A172 (cell line): ENCODE results near the gene PRKAR1A. TPM values are rescaled to one million over a fixed set of nuclear protein-coding genes. Genes with fewer than 3 reads are reported as not detected.
"Not testable (repeated sequence)": the region's sequence is repeated elsewhere in the genome, so short reads cannot be mapped to it uniquely, and the experiment has no call there.

Experiments
- DNase-seq: peaks from one replicate; pipeline ENCODE4 v3.0.0-alpha.2; 2015; ENCODE audit warnings: low spot score
- total RNA-seq: library from RNA; depleted of rRNA; stranded (reverse); fragments of >200 nt; shearing (Covaris generic); gene quantifications from 2 replicates; pipeline ENCODE4 v1.2.3, GENCODE V29; 2014

PRKAR1A gene
- total RNA-seq, 1 experiment from 2014 or later: 301 TPM

DNA sequence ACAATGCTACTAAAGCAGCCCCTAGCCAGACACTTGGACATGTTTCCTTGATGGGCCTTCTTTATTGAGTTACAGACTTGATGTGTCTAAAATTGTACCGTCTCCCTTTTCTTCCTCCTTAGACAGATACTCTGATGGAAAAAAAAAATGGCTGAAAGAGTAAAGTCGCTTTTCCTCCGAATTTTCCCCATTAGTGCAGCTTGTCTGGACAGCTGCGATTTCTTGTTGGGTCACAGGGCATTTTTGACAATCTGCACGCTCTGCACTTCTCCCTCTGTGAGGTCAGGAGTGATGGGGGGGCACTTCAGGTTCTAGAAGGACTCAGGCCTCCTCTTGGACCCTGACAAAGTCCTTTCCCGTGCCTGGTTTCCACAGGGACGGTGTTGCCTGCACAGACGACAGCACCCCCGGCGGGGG, 968 bp upstream of the PRKAR1A start:
- DNase-seq: no peak

DNA sequence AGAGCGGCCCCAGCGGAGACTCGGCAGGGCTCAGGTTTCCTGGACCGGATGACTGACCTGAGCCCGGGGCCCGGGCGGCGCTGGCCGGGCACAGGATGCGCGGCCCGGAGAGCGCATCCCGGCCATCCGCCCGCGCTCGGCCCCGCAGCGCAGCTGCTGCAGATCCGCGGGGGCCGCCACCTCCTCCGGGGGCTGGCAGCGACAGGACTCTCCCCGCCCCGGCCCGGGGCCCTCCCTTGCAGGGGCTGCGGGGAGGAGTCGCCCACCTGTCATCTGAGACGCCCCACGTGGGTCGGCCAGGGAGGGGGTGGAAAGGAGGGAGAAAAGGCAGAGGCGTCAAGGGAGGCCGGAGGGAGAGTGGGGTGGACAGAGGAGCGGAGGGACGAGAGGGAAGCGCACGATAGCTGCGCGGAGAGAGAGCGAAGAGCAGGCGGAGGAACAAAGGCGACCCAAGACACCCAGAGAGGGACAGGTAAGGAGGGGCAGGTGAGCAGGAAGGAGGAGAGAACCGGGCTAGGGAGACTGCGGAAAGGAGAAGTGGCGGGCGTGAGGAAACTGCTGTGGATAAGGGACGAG, 471 bp upstream of the PRKAR1A start:
- peak; percentile 68 for DNase-seq

DNA sequence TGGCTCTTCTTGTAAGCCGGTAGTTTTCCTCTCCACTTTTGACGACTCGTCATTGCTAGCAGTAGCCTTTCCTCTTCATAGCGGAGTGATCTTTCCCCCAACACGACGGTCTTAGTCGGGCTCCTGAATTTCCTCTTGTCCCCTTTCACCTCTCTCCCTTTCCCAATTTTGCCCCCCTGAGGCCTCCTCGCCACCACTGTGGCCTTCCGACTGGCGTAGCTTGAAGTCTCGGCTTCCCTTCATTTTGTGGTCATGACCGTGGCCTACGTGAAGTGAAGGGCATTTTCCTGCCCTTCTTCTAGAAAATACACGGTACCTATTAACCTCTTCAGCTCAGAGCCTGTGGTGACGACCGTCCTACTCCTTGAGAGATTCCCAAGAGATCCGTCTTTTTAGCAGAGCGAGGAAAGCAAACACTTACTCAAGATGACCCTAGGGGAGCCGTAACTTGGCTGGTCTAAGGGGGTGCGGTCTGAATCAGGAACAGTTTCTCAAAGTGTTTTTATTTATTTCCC, 787 bp downstream of the PRKAR1A start:
- DNase-seq: peak; percentile 40

DNA sequence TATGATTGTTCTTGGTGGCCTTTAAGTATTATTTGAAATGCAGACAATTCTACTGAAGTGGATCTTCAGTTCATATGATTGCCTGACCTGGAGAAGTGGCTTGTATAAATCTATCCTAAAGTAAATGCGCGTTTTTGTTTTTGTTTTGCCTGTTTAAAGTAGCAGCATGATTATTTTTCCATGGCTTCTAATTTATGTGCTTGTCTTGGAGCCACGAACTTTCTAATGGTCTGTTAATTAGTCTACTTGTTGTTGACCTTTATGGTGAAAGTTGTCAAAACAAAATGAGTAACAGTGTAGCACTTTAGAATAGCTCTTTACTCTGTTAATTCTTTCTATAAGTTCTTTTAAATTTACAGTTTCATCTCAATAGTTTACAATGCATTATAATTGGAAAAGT, 1.7 kb downstream of the PRKAR1A start:
- DNase-seq: no peak

- DNase-seq: no peak
Observed at GRCh38 chr17:68514831-68515635, 2.8 kb downstream of the PRKAR1A start.

- no peak for DNase-seq
Observed at GRCh38 chr17:68516732-68517131, 4.5 kb downstream of the PRKAR1A start.

DNA sequence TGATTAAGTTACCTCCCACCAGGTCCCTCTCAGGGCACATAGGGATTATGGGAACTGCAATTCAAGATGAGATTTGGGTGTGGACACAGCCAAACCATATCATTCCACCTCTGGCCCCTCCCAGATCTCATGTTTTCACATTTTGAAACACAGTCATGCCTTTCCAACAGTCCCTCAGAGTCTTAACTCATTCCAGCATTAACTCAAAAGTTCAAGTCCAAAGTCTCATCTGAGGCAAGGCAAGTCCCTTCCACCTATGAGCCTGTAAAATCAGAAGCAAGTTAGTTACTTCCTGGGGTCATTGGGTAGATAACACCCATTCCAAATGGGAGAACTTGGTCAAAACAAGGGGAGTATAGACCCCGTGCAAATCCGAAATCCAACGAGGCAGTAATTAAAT, 5.4 kb downstream of the PRKAR1A start:
- DNase-seq: not testable (repeated sequence)

GRCh38 chr17:68518063-68518815, 6.0 kb downstream of the PRKAR1A start:
- DNase-seq: no peak

DNA sequence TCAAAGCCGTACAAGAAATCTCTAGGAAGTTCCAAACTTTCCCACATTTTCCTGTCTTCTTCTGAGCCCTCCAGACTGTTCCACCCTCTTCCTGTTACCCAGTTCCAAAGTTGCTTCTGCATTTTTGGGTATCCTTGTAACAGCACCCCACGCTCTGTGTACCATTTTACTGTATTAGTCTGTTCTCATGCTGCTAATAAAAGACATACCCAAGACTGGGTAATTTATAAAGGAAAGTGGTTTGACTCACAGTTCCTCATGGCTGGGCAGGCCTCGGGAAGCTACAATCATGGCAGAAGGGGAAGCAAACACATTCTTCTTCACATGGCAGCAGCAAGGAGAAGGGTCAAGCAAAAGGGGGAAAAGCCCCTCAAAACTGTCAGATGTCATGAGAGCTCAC, 6.8 kb downstream of the PRKAR1A start:
- DNase-seq: not testable (repeated sequence)

DNA sequence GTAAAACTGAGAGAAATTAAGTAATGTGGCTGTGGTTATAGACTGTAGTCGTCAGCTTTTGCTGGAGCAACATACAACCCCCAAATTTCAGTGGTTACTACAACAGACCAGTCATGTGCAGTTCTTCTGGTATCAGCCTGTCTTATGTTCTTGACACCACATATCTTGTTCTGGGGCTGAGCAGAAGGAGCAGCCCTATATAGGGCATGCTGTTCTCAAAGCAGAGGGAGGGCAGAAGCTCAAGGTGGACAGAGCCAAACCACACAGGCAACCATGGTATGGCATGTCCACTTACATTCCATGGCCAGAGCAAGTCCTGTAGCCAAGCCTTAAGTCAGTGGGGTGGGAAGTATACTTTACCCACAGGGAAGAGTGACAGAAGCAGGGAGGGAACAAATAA, 7.7 kb downstream of the PRKAR1A start:
- DNase-seq: no peak

- no peak for DNase-seq
Observed at GRCh38 chr17:68522266-68522665, 10.0 kb downstream of the PRKAR1A start.

DNA sequence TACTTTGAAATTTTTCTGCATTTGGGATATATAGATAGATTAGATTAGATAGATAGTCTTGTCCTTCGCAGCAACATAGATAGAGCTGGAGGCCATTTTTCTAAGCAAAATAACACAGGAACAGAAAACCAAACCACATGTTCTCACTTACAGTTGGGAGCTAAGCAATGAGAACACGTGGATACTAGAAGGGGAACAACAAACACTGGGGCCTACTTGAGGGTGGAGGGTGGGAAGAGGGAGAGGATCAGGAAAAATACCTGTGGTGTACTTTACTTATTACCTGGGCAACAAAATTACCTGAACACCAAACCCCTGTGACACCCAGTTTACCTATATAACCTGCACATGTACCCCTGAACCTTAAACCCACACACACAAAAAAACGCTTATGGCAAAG, 14.3 kb downstream of the PRKAR1A start:
- no peak for DNase-seq

- DNase-seq: no peak
Observed at GRCh38 chr17:68527314-68527713, 15.1 kb downstream of the PRKAR1A start.

DNA sequence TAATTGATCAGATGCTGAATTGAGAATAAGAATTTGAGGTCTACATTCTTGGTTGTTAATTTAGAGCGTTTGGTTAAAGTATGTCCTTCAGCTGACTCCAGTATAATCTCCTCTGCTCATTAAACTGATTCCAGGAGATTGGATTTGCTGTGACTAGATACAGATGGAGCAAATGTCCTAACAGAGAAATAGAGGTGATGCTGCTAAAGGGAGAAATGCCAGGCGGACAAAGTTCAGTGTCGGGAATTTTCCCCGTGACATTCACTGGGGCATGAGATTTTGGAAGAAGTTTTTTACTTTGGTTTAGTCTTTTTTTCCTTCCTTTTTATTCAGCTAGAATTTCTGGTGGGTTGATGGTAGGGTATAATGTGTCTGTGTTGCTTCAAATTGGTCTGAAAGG, 19.0 kb downstream of the PRKAR1A start:
- no peak for DNase-seq

GRCh38 chr17:68532826-68533225, 20.6 kb downstream of the PRKAR1A start:
- no peak for DNase-seq

GRCh38 chr17:68533887-68534694, 21.9 kb downstream of the PRKAR1A start:
- DNase-seq: peak; percentile 18

DNA sequence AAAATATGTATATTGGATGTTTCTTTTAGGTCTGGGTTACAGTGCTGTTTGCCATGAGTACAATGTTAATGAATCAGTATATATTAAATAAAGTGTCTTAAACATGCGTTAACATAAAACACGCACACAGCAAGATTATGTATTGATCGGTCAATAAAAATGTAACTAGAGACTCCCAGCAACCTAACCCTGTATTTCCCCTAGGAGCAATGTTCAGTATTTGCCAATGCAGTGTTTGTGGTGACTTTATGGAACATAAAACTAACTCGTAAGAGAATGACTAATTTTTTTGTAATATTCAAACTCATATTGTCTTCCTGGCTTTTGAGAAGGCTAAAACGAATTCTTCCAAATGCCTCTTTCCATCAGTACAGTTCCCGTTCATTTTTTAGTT, 22.5 kb downstream of the PRKAR1A start:
- DNase-seq: no peak

- no peak for DNase-seq
Observed at GRCh38 chr17:68535922-68536321, 23.7 kb downstream of the PRKAR1A start.

GRCh38 chr17:68539548-68540467, 27.6 kb downstream of the PRKAR1A start:
- DNase-seq: no peak

- DNase-seq: no peak
Observed at GRCh38 chr17:68540981-68541380, 28.8 kb downstream of the PRKAR1A start.

DNA sequence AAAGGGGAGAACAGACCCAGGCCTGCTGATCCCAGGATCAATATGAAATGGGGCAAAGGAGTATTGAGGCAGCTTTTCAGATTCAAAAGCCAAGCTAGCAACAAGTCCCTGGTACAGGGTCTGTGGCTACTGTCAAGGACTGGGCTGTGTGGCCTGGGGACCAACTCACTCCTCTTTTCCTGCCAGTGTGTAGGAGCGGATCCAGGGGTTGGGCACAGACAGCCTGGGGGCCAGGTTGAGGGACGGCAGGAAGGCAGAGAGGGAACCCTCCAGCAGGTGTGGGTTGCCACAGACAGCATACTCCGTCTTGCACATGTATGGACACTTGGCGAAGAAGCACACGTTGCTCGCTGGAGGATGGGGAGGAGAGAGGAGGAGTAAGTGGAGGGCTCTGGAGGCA, 29.6 kb downstream of the PRKAR1A start:
- DNase-seq: no peak
